HepG2 (cell line): Measurements from ENCODE around the gene SHLD1. TPM values are rescaled to one million over a fixed set of nuclear protein-coding genes. Genes with fewer than 3 reads are reported as not detected.

Source experiments
- AHDC1 ChIP-seq: sonication (generic); formaldehyde crosslinking; IDR thresholded peaks from 2 replicates; pipeline ENCODE4 v1.5.1; 2020; ENCODE audit warnings: mild to moderate bottlenecking, missing genetic modification reagents, borderline replicate concordance
- CSRNP1 ChIP-seq: sonication (generic); formaldehyde crosslinking; IDR thresholded peaks from 2 replicates; pipeline ENCODE4 v1.8.1; 2023; ENCODE audit warnings: mild to moderate bottlenecking, missing genetic modification reagents
- E2F5 ChIP-seq: sonication (generic); formaldehyde crosslinking; conservative IDR thresholded peaks from 2 replicates; pipeline ENCODE4 v1.4.0; 2020; ENCODE audit warnings: missing genetic modification reagents
- HNF4A ChIP-seq: sonication (generic); formaldehyde crosslinking; IDR thresholded peaks from 2 replicates; pipeline ENCODE4 v1.4.0; 2020; ENCODE audit warnings: missing genetic modification reagents
- HNRNPLL ChIP-seq: fragments of 200-400 bp; formaldehyde crosslinking; IDR thresholded peaks from 2 replicates; pipeline ENCODE4 v1.6.1; 2017; ENCODE audit warnings: mild to moderate bottlenecking, low read depth, low read length; ENCODE audit not compliant: poor library complexity, severe bottlenecking
- NCOA1 ChIP-seq: sonication (generic); formaldehyde crosslinking; IDR thresholded peaks from 2 replicates; pipeline ENCODE4 v1.9.0; 2021; ENCODE audit warnings: missing genetic modification reagents
- PHF20 ChIP-seq: sonication (generic); formaldehyde crosslinking; IDR thresholded peaks from 2 replicates; pipeline ENCODE4 v1.5.0; 2020; ENCODE audit warnings: mild to moderate bottlenecking, missing genetic modification reagents
- RCOR2 ChIP-seq: IDR thresholded peaks from 2 replicates; pipeline ENCODE4 v1.6.1; 2016; ENCODE audit warnings: missing biosample characterization, missing genetic modification reagents
- THRA ChIP-seq: sonication (generic); formaldehyde crosslinking; IDR thresholded peaks from 2 replicates; pipeline ENCODE4 v1.4.0; 2020; ENCODE audit warnings: missing genetic modification reagents, borderline replicate concordance
- ZNF280D ChIP-seq: sonication (generic); formaldehyde crosslinking; IDR thresholded peaks from 2 replicates; pipeline ENCODE4 v1.5.1; 2020; ENCODE audit warnings: mild to moderate bottlenecking, missing genetic modification reagents
- ZNF292 ChIP-seq: sonication (generic); formaldehyde crosslinking; IDR thresholded peaks from 2 replicates; pipeline ENCODE4 v1.8.1; 2022; ENCODE audit warnings: mild to moderate bottlenecking, low read depth, missing genetic modification reagents, borderline replicate concordance
- ZNF354B ChIP-seq: sonication (generic); formaldehyde crosslinking; IDR thresholded peaks from 2 replicates; pipeline ENCODE4 v1.8.0; 2022; ENCODE audit warnings: mild to moderate bottlenecking, missing genetic modification reagents
- ZNF580 ChIP-seq: IDR thresholded peaks from 2 replicates; pipeline ENCODE4 v1.6.1; 2016; ENCODE audit warnings: low read depth, borderline replicate concordance
- polyA plus RNA-seq, 8 experiments: library from polyadenylated mRNA; depleted of rRNA in 3 of 8; stranded (reverse) in 7 of 8; unstranded in 1 of 8; fragments of >200 nt; fragmentation: Illumina TruSeq in 4 of 8; extraction: Trizol in 4 of 8; gene quantifications; 2 replicates each; pipeline versions ENCODE4 v1.2.1 to v1.2.3, GENCODE V29; 2011 to 2016; ENCODE audit warnings: low read depth in 4 of 8, missing spikeins in 1 of 8, mixed read lengths in 1 of 8; ENCODE audit not compliant: insufficient read depth in 1 of 8
- total RNA-seq, 5 experiments: library from RNA; depleted of rRNA; stranded (reverse); fragments of >200 nt; fragmentation: Illumina TruSeq; extraction: Trizol; gene quantifications; 2 replicates each; pipeline ENCODE4 v1.2.3, GENCODE V29; 2016; ENCODE audit warnings: low read depth in 1 of 5

The SHLD1 gene
- total and polyA plus RNA-seq, 2 of the 13 experiments (the other 11 are each of a cell fraction or from before 2014, with no cell fraction given) = 8.9 to 10.0 TPM

- TF ChIP-seq PHF20 = no peak
- TF ChIP-seq HNRNPLL = no peak
- TF ChIP-seq THRA (CRISPR knock-in tag) = peak; percentile 90
- TF ChIP-seq ZNF280D (CRISPR knock-in tag) = 0 out of 2 replicates have a peak, but pooled peaks have one; percentile 28
- TF ChIP-seq ZNF354B (CRISPR knock-in tag) = peak; percentile 40; the same call in 1 of the 2 replicates
- no peak for TF ChIP-seq CSRNP1
- TF ChIP-seq ZNF580 (CRISPR knock-in tag) = peak; percentile 70; the same call in 1 of the 2 replicates
- TF ChIP-seq E2F5 = no peak
- no peak; the same call in 1 of the 2 replicates for TF ChIP-seq ZNF292 (CRISPR knock-in tag)
- peak; percentile 79; the same call in 1 of the 2 replicates for TF ChIP-seq AHDC1
- peak; percentile 87; the same call in 1 of the 2 replicates for TF ChIP-seq RCOR2 (CRISPR knock-in tag)
- peak; percentile 58 for TF ChIP-seq HNF4A (CRISPR knock-in tag)
- no peak for TF ChIP-seq NCOA1 (CRISPR knock-in tag)
Measured at GRCh38 chr20:5781798-5782750, 31.9 kb downstream of the SHLD1 start (continued).
